GM18951 (cell line): Measurements from ENCODE around the gene LPO.

Experiments
- POLR2A ChIP-seq: IDR thresholded peaks from 4 replicates; pipeline ENCODE4 v1.6.1; 2011; ENCODE audit warnings: mild to moderate bottlenecking; ENCODE audit not compliant: insufficient read length, insufficient read depth; ENCODE audit errors: extremely low read depth
- in situ Hi-C: fragments of 300-500 bp; cut with MboI; formaldehyde crosslinking; loops from one replicate; pipeline ENCODE4 v1.12.0; 2022; ENCODE audit warnings: low sequenced_read_pairs, mixed read lengths, inconsistent platforms; ENCODE audit not compliant: unreplicated experiment

The LPO gene

GRCh38 chr17:58242171-58242784 is 3.9 kb downstream of the LPO start:
- in situ Hi-C loops = no loop called here
- no peak for TF ChIP-seq POLR2A

GRCh38 chr17:58244963-58245362 is 6.6 kb downstream of the LPO start:
- in situ Hi-C loops = no loop called here
- TF ChIP-seq POLR2A = no peak

- in situ Hi-C loops = no loop called here
- no peak for TF ChIP-seq POLR2A
Measured at GRCh38 chr17:58245428-58246103, 7.2 kb downstream of the LPO start.

- no peak for TF ChIP-seq POLR2A
- in situ Hi-C loops = no loop called here
Measured at GRCh38 chr17:58246104-58246740, 7.8 kb downstream of the LPO start.

GRCh38 chr17:58246781-58247180 is 8.4 kb downstream of the LPO start:
- no peak for TF ChIP-seq POLR2A
- in situ Hi-C loops = no loop called here

GRCh38 chr17:58247511-58248363 is 9.4 kb downstream of the LPO start:
- no peak for TF ChIP-seq POLR2A
- in situ Hi-C loops = no loop called here

- no peak for TF ChIP-seq POLR2A
- in situ Hi-C loops = no loop called here
Measured at GRCh38 chr17:58248955-58249269, 10.5 kb downstream of the LPO start.

GRCh38 chr17:58249270-58250133 is 11.1 kb downstream of the LPO start:
- in situ Hi-C loops = no loop called here
- no peak for TF ChIP-seq POLR2A

GRCh38 chr17:58250344-58251011 is 12.1 kb downstream of the LPO start:
- in situ Hi-C loops = no loop called here

GRCh38 chr17:58252141-58252540 is 13.8 kb downstream of the LPO start:
- in situ Hi-C loops = no loop called here

More at GRCh38 chr17:58250344-58251011, 12.1 kb downstream of the LPO start:
- TF ChIP-seq POLR2A = no peak

GRCh38 chr17:58253082-58253481 is 14.7 kb downstream of the LPO start:
- no peak for TF ChIP-seq POLR2A
- in situ Hi-C loops = no loop called here

More at GRCh38 chr17:58252141-58252540, 13.8 kb downstream of the LPO start:
- TF ChIP-seq POLR2A = no peak

- TF ChIP-seq POLR2A = no peak
- in situ Hi-C loops = no loop called here
Measured at GRCh38 chr17:58254803-58255202, 16.4 kb downstream of the LPO start.
